Calu3 (cell line): ENCODE measurements around the gene C10orf62. TPM values are rescaled to one million over a fixed set of nuclear protein-coding genes. Genes with fewer than 3 reads are reported as not detected.

Source experiments
- BruUV-seq: library from RNA; stranded (reverse); fragments of 400-500 nt; replicated peaks from 2 replicates; lab custom pipeline; 2021; lab: Mats Ljungman, UMichigan
- CTCF ChIA-PET: fragments of 300-600 bp; sonication (Branson Sonifier 250); formaldehyde crosslinking; loops from one replicate; lab custom pipeline; 2022; ENCODE audit warnings: antibody characterized with exemption; lab: Charles Lee
- DNase-seq: peaks from one replicate; pipeline ENCODE4 v3.0.0; 2022
- H3K27ac Mint-ChIP-seq: one replicate; pipeline ENCODE4 v1.8.0; 2022; ENCODE audit warnings: mixed read lengths; ENCODE audit not compliant: unreplicated experiment
- H3K27me3 Mint-ChIP-seq: one replicate; pipeline ENCODE4 v1.8.0; 2022; ENCODE audit warnings: mixed read lengths; ENCODE audit not compliant: unreplicated experiment
- H3K36me3 Mint-ChIP-seq: one replicate; pipeline ENCODE4 v1.8.0; 2022; ENCODE audit warnings: mild to moderate bottlenecking, moderate library complexity, mixed read lengths; ENCODE audit not compliant: insufficient read depth, unreplicated experiment
- H3K4me1 Mint-ChIP-seq: one replicate; pipeline ENCODE4 v1.8.0; 2022; ENCODE audit warnings: mild to moderate bottlenecking, low read depth, mixed read lengths; ENCODE audit not compliant: unreplicated experiment
- H3K4me3 Mint-ChIP-seq: one replicate; pipeline ENCODE4 v1.8.0; 2022; ENCODE audit warnings: mild to moderate bottlenecking, low read depth, moderate library complexity, mixed read lengths; ENCODE audit not compliant: unreplicated experiment
- H3K9me3 Mint-ChIP-seq: one replicate; pipeline ENCODE4 v1.8.0; 2022; ENCODE audit warnings: low read depth, mixed read lengths; ENCODE audit not compliant: unreplicated experiment
- intact Hi-C: fragments of 100-400 bp; cut with micrococcal nuclease; formaldehyde crosslinking; loops from one replicate; pipeline ENCODE4 v1.10.0; 2022; ENCODE audit not compliant: unreplicated experiment
- total RNA-seq: library from RNA; stranded (reverse); gene quantifications from 2 replicates; pipeline ENCODE4 v1.2.3, GENCODE V29; 2022
- TF ChIP-seq, protein P1 (sequence below): fragments of 200-600 bp; IDR thresholded peaks from one replicate; pipeline ENCODE4 v1.8.0; 2022; ENCODE audit warnings: antibody characterized with exemption; ENCODE audit not compliant: unreplicated experiment

Gene C10orf62
- total RNA-seq, 1 experiment from 2014 or later = 1.5 TPM

DNA sequence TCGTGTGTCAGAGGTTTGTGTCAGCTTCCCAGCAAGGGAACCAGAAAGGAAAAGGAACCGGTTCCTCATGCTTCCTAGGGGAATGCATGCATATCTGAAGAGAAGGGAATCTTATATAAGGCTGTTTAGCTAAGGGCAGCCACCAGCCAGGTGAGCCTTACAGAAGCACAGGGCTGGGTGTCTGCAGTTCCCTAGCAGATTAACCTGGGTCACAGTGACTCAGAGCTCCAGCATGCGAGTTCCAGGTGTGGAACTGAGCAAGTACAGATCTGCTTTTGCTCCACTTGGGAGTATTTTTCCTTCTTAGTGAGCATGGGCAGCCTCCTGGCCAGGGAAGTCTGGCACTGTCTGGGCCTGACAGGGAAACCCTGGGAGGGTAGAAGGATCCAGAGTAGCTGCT lies 17.9 kb upstream of the C10orf62 start:
- H3K4me1 Mint-ChIP-seq = peaks cover 45% of the 10 kb centered on the region
- TF ChIP-seq, protein P1, sequence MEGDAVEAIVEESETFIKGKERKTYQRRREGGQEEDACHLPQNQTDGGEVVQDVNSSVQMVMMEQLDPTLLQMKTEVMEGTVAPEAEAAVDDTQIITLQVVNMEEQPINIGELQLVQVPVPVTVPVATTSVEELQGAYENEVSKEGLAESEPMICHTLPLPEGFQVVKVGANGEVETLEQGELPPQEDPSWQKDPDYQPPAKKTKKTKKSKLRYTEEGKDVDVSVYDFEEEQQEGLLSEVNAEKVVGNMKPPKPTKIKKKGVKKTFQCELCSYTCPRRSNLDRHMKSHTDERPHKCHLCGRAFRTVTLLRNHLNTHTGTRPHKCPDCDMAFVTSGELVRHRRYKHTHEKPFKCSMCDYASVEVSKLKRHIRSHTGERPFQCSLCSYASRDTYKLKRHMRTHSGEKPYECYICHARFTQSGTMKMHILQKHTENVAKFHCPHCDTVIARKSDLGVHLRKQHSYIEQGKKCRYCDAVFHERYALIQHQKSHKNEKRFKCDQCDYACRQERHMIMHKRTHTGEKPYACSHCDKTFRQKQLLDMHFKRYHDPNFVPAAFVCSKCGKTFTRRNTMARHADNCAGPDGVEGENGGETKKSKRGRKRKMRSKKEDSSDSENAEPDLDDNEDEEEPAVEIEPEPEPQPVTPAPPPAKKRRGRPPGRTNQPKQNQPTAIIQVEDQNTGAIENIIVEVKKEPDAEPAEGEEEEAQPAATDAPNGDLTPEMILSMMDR = no peak
- H3K9me3 Mint-ChIP-seq = no peaks in the 10 kb centered on the region
- CTCF ChIA-PET = interaction anchor here (0.8 to 2.5 kb wide), 9 partner anchors 13 to 162 kb away, joined by 3 to 21 read pairs (median 5); partner anchors contain the start of genes HOGA1 and UBTD1
- peak overlapping the region; percentile 64 for H3K27ac Mint-ChIP-seq
- H3K4me3 Mint-ChIP-seq = no peak overlapping the region
- peak; percentile 58 for DNase-seq
- no TSS peak for BruUV-seq
- H3K36me3 Mint-ChIP-seq = peaks cover 4% of the 10 kb centered on the region
- H3K27me3 Mint-ChIP-seq = no peaks in the 10 kb centered on the region
- intact Hi-C loops = loop anchor here (1.0 kb wide), 1 partner anchor 41 kb away; no protein-coding TSS in a partner anchor

DNA sequence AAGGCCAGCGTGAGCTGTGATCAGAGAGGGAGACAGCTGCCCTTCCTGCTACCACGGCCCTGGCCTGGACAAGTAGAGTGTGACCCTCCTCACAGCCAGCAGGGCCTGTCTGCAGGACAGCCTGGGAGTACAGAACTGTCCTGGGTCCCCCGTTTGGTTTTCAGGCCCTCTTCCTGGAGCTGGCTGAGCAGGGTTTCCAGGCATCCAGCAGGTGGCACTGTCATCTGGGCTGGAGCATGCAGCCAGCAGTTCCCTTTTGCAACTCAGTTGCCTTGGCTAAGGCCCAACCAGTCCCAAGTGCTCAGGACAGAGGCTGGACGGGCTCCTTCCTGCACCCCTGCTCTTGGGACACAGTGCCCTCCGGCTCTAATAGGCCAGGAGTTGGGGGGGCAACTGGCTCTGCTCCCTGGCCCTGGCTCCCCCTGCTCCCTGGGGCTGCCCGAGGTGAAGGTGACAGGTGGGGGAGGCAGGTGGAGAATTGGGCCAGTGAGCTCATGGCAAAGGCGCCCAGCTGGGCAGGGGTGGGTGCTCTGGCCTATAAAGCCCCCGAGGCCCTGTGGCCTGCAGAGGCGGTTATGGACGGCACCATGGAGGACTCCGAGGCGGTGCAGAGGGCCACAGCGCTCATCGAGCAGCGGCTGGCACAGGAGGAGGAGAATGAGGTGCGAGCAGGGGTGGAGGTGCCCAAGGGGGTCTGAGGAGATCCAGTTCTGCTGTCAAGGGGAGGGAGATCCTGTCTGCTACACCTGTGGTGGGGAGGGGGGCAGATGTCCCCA lies 17.1 kb upstream of the C10orf62 start, which contains the start of gene ANKRD2:
Gene ANKRD2 (plus strand): TSS at position 566 of the 776 bp plus-strand sequence. CDS start 10 bp downstream, at position 576.
- no TSS peak for BruUV-seq
- Mint-ChIP-seq H3K4me1 (peaks cover 45% of the 10 kb centered on the region), H3K27me3 (no peaks in the 10 kb centered on the region), H3K9me3 (no peaks in the 10 kb centered on the region), H3K4me3 (peak within 1 kb of the TSS; percentile 28), H3K27ac (peak within 1 kb of the TSS; percentile 64), H3K36me3 (peaks cover 4% of the 10 kb centered on the region)
- CTCF ChIA-PET = interaction anchor here (0.8 to 2.5 kb wide), 9 partner anchors 12 to 73 kb away, joined by 3 to 21 read pairs (median 5); partner anchors contain the start of genes HOGA1 and UBTD1
- TF ChIP-seq, protein P1 = peak; percentile 34
- DNase-seq = peak; percentile 81
- intact Hi-C loops = loop anchor here (1.0 kb wide), 1 partner anchor 40 kb away; no protein-coding TSS in a partner anchor

DNA sequence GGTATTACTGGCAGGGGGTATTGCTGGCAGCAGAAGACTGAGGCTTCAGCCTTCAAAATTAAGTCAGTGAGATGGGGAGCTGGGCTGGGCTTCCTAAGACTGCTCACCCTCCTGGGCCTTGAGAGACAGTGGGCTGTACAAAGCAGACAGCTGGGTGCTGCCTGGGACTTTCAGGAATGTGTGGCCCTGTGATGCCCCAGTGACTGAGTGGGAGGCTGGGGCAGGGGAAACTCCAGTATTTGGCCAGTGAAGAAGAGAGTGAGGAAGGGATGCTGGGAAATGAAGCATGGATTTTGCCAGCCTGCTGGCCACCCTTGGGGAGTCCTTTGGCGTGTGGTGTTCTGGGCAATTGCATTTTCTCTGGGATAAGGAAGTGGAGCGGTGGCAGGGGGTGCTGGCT lies 16.5 kb upstream of the C10orf62 start:
- Mint-ChIP-seq H3K27me3 (no peaks in the 10 kb centered on the region), H3K9me3 (no peaks in the 10 kb centered on the region), H3K36me3 (peaks cover 4% of the 10 kb centered on the region), H3K4me3 (peak overlapping the region; percentile 28), H3K27ac (peak overlapping the region; percentile 47), H3K4me1 (peaks cover 45% of the 10 kb centered on the region)
- BruUV-seq = no TSS peak
- intact Hi-C loops = no loop called here
- DNase-seq = no peak
- TF ChIP-seq, protein P1 = no peak
- CTCF ChIA-PET = interaction anchor here (1.1 to 2.5 kb wide), 3 partner anchors 12 to 39 kb away, joined by 3 to 21 read pairs (median 7); partner anchors contain the start of gene HOGA1

DNA sequence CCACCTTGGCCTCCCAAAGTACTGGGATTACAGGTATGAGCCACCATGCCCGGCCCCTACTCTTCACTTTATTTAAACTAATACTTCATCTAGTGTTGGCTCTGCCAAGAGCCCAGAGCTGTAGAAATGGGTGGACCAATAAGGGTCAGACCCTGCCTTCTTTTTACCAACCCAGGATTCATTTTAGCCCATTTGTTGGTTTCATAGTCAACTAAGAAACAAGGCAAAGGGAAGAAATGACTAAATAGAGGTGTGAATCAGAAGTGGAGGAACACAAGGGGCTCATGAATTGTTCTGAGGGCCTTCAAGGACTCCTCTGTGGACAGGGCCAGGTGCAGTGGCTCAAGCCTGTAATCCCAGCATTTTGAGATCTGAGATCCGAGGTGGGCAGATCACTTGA lies 15.8 kb upstream of the C10orf62 start:
- Mint-ChIP-seq H3K4me1 (peaks cover 45% of the 10 kb centered on the region), H3K27ac (no peak overlapping the region), H3K4me3 (no peak overlapping the region), H3K27me3 (no peaks in the 10 kb centered on the region), H3K36me3 (peaks cover 4% of the 10 kb centered on the region), H3K9me3 (no peaks in the 10 kb centered on the region)
- DNase-seq = no peak
- CTCF ChIA-PET = interaction anchor here (2.4 kb wide), 1 partner anchor 10 kb away, joined by 7 read pairs; the partner anchor contains the start of gene HOGA1
- BruUV-seq = no TSS peak
- intact Hi-C loops = no loop called here
- TF ChIP-seq, protein P1 = no peak
